ENCODE data around the gene RNF213. TPM values are rescaled to one million over a fixed set of nuclear protein-coding genes. Genes with fewer than 3 reads are reported as not detected.
A peak's percentile ranks its signal among the peaks of the same experiment; 100 is the strongest.

Gene RNF213
- total RNA-seq, 2 experiments from 2014 or later: 488 TPM

GRCh38 chr17:80432961-80433550 is 172.4 kb downstream of the RNF213 start:
- POLR2A ChIA-PET: no interaction called here
- Mint-ChIP-seq H3K4me3 (no peak overlapping the region), H3K27ac (no peak overlapping the region)

DNA sequence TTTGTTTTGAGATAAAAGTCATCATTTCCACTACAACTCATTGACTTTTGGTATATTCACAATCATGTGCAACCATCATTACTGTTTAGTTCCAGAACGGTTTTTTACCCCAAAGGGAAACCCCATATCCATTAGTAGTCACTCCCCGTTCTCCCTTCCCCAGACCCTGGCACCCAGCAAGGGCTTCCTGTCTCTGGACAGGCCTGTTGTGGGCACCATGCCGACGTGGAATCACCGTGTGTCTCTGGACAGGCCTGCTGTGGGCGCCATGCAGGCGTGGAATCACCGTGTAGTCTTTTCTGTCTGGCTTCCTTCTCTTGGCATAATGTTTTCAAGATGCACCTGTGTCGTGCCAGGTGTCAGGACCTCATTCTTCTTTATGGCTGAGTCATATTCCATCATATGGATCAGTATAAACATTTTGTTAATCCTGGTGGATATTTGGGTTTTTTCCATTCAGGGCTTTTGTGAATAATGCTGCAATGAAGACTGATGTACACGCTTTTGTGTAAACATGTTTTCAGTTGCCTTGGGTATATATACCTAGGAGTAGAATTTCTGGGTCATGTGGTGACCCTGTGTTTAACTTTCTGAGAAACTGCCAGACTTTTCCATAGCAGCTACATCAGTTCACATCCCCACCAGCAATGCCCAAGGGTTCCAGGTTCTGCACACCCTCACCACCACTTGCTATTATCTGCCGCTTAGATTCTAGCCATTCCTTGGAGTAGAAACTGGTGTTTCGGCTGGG is 173.4 kb downstream of the RNF213 start:
- Mint-ChIP-seq H3K4me3 (no peak overlapping the region), H3K9me3 (no peaks in the 10 kb centered on the region), H3K27me3 (no peaks in the 10 kb centered on the region), H3K4me1 (no peaks in the 10 kb centered on the region), H3K36me3 (no peaks in the 10 kb centered on the region), H3K27ac (no peak overlapping the region)
- POLR2A ChIA-PET: no interaction called here
- ATAC-seq (ENCODE audit: low read depth): no peak
- no peak for DNase-seq

More at GRCh38 chr17:80432961-80433550, 172.4 kb downstream of the RNF213 start:
- H3K4me1 Mint-ChIP-seq: no peaks in the 10 kb centered on the region
- H3K9me3 Mint-ChIP-seq: no peaks in the 10 kb centered on the region
- H3K27me3 Mint-ChIP-seq: no peaks in the 10 kb centered on the region
- DNase-seq (no peak), ATAC-seq (ENCODE audit: low read depth) (no peak)
- no peaks in the 10 kb centered on the region for H3K36me3 Mint-ChIP-seq

DNA sequence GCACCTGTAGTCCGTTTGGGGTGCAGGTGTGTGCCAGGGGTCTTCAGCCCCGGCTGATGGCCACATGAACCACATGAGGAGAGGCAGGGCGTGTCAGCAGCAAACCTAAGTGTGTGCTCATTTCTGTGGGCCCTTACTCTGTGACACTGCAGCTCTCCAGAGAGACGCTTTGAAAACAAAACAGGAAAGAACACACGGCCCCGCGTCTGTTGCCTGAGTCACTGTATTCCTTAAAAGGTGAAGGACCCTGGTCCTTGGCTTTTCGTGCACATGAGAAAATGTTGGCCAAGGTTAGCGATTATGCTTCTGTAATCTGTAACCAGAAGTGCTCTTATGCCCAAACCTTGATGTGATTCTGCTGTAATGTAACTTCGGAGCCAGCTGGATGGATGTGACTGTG is 176.9 kb downstream of the RNF213 start:
- POLR2A ChIA-PET: no interaction called here
- H3K27ac Mint-ChIP-seq: no peak overlapping the region
- no peaks in the 10 kb centered on the region for H3K4me1 Mint-ChIP-seq
- DNase-seq (no peak), ATAC-seq (ENCODE audit: low read depth) (no peak)
- no peak overlapping the region for H3K4me3 Mint-ChIP-seq
- no peaks in the 10 kb centered on the region for H3K9me3 Mint-ChIP-seq
- H3K36me3 Mint-ChIP-seq: no peaks in the 10 kb centered on the region
- no peaks in the 10 kb centered on the region for H3K27me3 Mint-ChIP-seq

- no peak overlapping the region for H3K4me3 Mint-ChIP-seq
- POLR2A ChIA-PET: interaction anchor here (0.8 kb wide), 1 partner anchor 16 kb away, joined by 4 read pairs; no protein-coding TSS in a partner anchor
Observed at GRCh38 chr17:80438806-80439205, 178.2 kb downstream of the RNF213 start.

DNA sequence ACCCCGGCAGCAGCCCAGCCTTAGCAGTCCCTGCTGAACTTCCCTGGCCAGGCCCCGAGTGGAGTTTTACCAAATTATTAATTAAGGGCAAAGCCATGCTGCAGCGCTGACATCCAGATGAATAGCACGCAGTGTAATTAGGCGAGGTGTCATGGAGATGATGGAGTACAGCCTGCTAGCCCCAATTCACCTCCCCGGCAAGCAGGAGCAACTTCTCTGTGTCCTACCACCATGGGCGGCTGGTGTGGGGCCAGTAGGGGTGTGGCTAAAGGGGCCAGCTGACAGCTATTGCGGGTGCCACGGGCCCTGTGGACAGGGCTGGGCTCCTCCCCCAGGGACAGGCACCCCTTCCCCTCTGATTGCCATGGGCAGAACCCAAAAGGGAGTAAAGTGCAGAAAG is 178.8 kb downstream of the RNF213 start:
- DNase-seq (no peak), ATAC-seq (ENCODE audit: low read depth) (no peak)
- no peaks in the 10 kb centered on the region for H3K36me3 Mint-ChIP-seq
- H3K27ac Mint-ChIP-seq: no peak overlapping the region
- no peak overlapping the region for H3K4me3 Mint-ChIP-seq
- POLR2A ChIA-PET: no interaction called here
- H3K27me3 Mint-ChIP-seq: peaks cover 1% of the 10 kb centered on the region
- no peaks in the 10 kb centered on the region for H3K4me1 Mint-ChIP-seq
- H3K9me3 Mint-ChIP-seq: no peaks in the 10 kb centered on the region

More at GRCh38 chr17:80438806-80439205, 178.2 kb downstream of the RNF213 start:
- peaks cover 1% of the 10 kb centered on the region for H3K27me3 Mint-ChIP-seq
- H3K27ac Mint-ChIP-seq: no peak overlapping the region
- H3K4me1 Mint-ChIP-seq: no peaks in the 10 kb centered on the region
- no peaks in the 10 kb centered on the region for H3K9me3 Mint-ChIP-seq
- no peaks in the 10 kb centered on the region for H3K36me3 Mint-ChIP-seq
- DNase-seq (no peak), ATAC-seq (ENCODE audit: low read depth) (no peak)

- Mint-ChIP-seq H3K9me3 (no peaks in the 10 kb centered on the region), H3K27me3 (peaks cover 1% of the 10 kb centered on the region), H3K36me3 (no peaks in the 10 kb centered on the region), H3K4me3 (no peak overlapping the region), H3K27ac (no peak overlapping the region), H3K4me1 (no peaks in the 10 kb centered on the region)
- ATAC-seq (ENCODE audit: low read depth) (peak; percentile 75), DNase-seq (peak; percentile 78)
- POLR2A ChIA-PET: no interaction called here
Observed at GRCh38 chr17:80441133-80441578, 180.5 kb downstream of the RNF213 start.

DNA sequence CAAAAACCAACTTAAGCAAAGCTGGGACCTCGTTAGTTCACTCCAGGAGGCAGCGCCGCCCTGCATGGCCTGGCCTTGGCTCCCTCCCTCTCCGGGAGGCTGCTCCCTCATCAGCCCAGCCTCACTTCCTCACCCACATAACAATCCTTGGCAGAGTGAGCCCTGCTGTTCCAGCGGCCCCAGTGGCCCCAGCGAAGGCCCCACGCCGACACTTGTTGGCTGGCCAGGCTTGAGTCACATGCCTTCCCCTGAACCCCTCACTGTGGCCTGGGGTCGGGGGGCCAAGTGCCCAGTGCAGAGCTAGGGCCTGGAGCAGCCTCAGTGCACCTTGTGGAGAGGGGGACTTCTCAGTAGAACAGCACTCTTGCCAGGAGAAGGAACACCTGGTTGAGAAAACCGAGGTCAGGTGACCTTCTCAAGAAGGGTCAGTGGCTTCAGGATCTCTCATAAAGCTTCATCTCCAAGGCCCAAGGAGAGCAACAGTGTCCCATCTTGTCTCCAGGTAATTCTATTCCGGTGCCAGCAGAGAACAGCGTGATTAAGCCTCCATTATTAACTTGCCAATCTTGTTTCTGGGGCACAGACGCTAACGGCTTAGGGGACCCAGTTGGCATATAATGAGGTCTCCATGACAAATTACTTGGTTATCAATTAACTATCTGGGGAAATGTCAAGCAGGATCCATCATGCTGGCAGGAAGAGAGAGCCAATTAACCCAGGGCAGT is 181.1 kb downstream of the RNF213 start:
- POLR2A ChIA-PET: no interaction called here
- Mint-ChIP-seq H3K4me1 (no peaks in the 10 kb centered on the region), H3K4me3 (no peak overlapping the region), H3K27ac (no peak overlapping the region), H3K36me3 (no peaks in the 10 kb centered on the region), H3K27me3 (peaks cover 1% of the 10 kb centered on the region), H3K9me3 (no peaks in the 10 kb centered on the region)
- ATAC-seq (ENCODE audit: low read depth) (no peak), DNase-seq (no peak)

DNA sequence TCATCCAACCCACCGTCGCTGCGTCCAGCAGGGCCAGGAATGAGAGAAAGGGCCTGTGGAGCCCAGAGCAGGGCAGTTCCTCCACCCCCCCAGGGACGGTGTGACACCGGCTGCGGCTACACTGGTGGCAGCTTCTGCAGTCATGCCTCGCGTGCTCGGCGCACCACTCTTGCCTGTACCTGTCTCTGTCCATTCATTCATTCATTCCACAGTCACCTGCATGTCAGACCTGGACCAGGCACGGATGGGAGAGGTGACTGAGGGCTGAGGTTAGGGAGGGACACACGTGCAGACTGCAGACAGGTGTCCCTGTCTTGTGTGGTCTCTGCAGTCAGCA is 181.6 kb downstream of the RNF213 start:
- Mint-ChIP-seq H3K9me3 (no peaks in the 10 kb centered on the region), H3K4me3 (no peak overlapping the region), H3K27me3 (peaks cover 1% of the 10 kb centered on the region), H3K36me3 (no peaks in the 10 kb centered on the region), H3K4me1 (no peaks in the 10 kb centered on the region), H3K27ac (no peak overlapping the region)
- no peak for ATAC-seq (ENCODE audit: low read depth)
- POLR2A ChIA-PET: no interaction called here
- no peak for DNase-seq

GRCh38 chr17:80442764-80443163 is 182.1 kb downstream of the RNF213 start:
- POLR2A ChIA-PET: no interaction called here
- no peak overlapping the region for H3K27ac Mint-ChIP-seq
- peaks cover 1% of the 10 kb centered on the region for H3K27me3 Mint-ChIP-seq

GRCh38 chr17:80443498-80443897 is 182.8 kb downstream of the RNF213 start:
- Mint-ChIP-seq H3K36me3 (no peaks in the 10 kb centered on the region), H3K4me1 (peaks cover under 1% of the 10 kb centered on the region), H3K27me3 (peaks cover 1% of the 10 kb centered on the region), H3K4me3 (no peak overlapping the region), H3K27ac (no peak overlapping the region), H3K9me3 (no peaks in the 10 kb centered on the region)
- POLR2A ChIA-PET: no interaction called here
- DNase-seq (no peak), ATAC-seq (ENCODE audit: low read depth) (no peak)

More at GRCh38 chr17:80442764-80443163, 182.1 kb downstream of the RNF213 start:
- H3K4me3 Mint-ChIP-seq: no peak overlapping the region
- no peaks in the 10 kb centered on the region for H3K4me1 Mint-ChIP-seq
- ATAC-seq (ENCODE audit: low read depth) (no peak), DNase-seq (no peak)
- no peaks in the 10 kb centered on the region for H3K9me3 Mint-ChIP-seq
- no peaks in the 10 kb centered on the region for H3K36me3 Mint-ChIP-seq

GRCh38 chr17:80443916-80444643 is 183.4 kb downstream of the RNF213 start:
- no peak for DNase-seq
- Mint-ChIP-seq H3K4me3 (no peak overlapping the region), H3K36me3 (no peaks in the 10 kb centered on the region), H3K27ac (no peak overlapping the region), H3K27me3 (peaks cover 1% of the 10 kb centered on the region), H3K4me1 (peaks cover 2% of the 10 kb centered on the region), H3K9me3 (no peaks in the 10 kb centered on the region)
- ATAC-seq (ENCODE audit: low read depth): no peak
- POLR2A ChIA-PET: no interaction called here

DNA sequence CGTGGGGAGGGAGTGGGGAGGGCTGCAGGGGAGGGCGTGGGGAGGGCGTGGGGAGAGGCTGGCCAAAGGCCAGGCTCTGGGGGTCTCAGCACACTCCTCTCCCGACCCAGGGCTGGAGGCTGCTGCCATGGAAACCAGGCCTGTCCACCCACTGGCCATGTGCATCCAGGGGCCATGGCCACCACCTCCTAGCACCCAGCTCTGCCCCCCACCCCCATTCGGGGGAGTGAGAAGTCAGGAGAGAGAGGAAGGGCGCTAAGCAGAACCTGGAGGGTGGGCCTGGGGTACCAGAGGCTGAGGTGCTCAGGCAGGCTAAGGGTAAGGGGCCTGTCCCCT is 184.0 kb downstream of the RNF213 start:
- Mint-ChIP-seq H3K27ac (no peak overlapping the region), H3K4me3 (no peak overlapping the region), H3K9me3 (no peaks in the 10 kb centered on the region), H3K4me1 (peaks cover 2% of the 10 kb centered on the region), H3K27me3 (peaks cover 1% of the 10 kb centered on the region), H3K36me3 (no peaks in the 10 kb centered on the region)
- ATAC-seq (ENCODE audit: low read depth) (no peak), DNase-seq (no peak)
- POLR2A ChIA-PET: interaction anchor here (1.8 kb wide), 1 partner anchor 10 kb away, joined by 4 read pairs; no protein-coding TSS in a partner anchor

GRCh38 chr17:80445007-80445725 is 184.5 kb downstream of the RNF213 start:
- Mint-ChIP-seq H3K27me3 (peaks cover 1% of the 10 kb centered on the region), H3K36me3 (no peaks in the 10 kb centered on the region), H3K4me1 (peaks cover 2% of the 10 kb centered on the region), H3K9me3 (no peaks in the 10 kb centered on the region), H3K27ac (no peak overlapping the region), H3K4me3 (no peak overlapping the region)
- POLR2A ChIA-PET: interaction anchor here (1.8 kb wide), 1 partner anchor 9 kb away, joined by 4 read pairs; no protein-coding TSS in a partner anchor
- ATAC-seq (ENCODE audit: low read depth): no peak
- DNase-seq: no peak

Measured in activated naive CD8-positive, alpha-beta T cell treated with anti-CD3 and anti-CD28 coated beads, Interleukin-2, amount 10 ng/mL, durations not matched to agents 7 days and 5 days (primary cell).